Smooth muscle cell (in vitro differentiated cells): Measurements from ENCODE around the gene SARM1. TPM values are rescaled to one million over a fixed set of nuclear protein-coding genes. Genes with fewer than 3 reads are reported as not detected.
"Not testable (repeated sequence)": the region's sequence is repeated elsewhere in the genome, so short reads cannot be mapped to it uniquely, and the experiment has no call there.

Source experiments
- DNase-seq: peaks from one replicate; lab custom pipeline; 2025; ENCODE audit not compliant: unreplicated experiment; lab: John Stamatoyannopoulos, UW
- H2AFZ ChIP-seq: fragments of 200-600 bp; sonication (generic); 2 replicates; pipeline ENCODE4 v1.6.0; 2016; ENCODE audit warnings: antibody characterized with exemption, low read depth, mild to moderate bottlenecking
- H3F3A ChIP-seq: fragments of 200-600 bp; sonication (generic); 2 replicates; pipeline ENCODE4 v1.6.0; 2017; ENCODE audit warnings: antibody characterized with exemption, low read depth
- H3K27ac ChIP-seq: fragments of 200-600 bp; sonication (generic); 2 replicates; pipeline ENCODE4 v1.5.1; 2016; ENCODE audit warnings: low read depth, mild to moderate bottlenecking
- H3K27me3 ChIP-seq: fragments of 200-600 bp; sonication (generic); 2 replicates; pipeline ENCODE4 v1.6.1; 2016; ENCODE audit warnings: low read depth, mild to moderate bottlenecking
- H3K36me3 ChIP-seq: fragments of 200-600 bp; sonication (generic); 2 replicates; pipeline ENCODE4 v1.5.1; 2016; ENCODE audit warnings: low read depth
- H3K4me1 ChIP-seq: fragments of 200-600 bp; sonication (generic); 2 replicates; pipeline ENCODE4 v1.5.1; 2016; ENCODE audit warnings: low read depth
- H3K4me2 ChIP-seq: fragments of 200-600 bp; sonication (generic); 2 replicates; pipeline ENCODE4 v1.6.0; 2016; ENCODE audit warnings: mild to moderate bottlenecking
- H3K4me3 ChIP-seq: fragments of 200-600 bp; sonication (generic); 2 replicates; pipeline ENCODE4 v1.5.1; 2016; ENCODE audit warnings: mild to moderate bottlenecking
- H3K79me2 ChIP-seq: fragments of 200-600 bp; sonication (generic); 2 replicates; pipeline ENCODE4 v1.6.0; 2016; ENCODE audit warnings: low read depth, mild to moderate bottlenecking
- H3K9ac ChIP-seq: fragments of 200-600 bp; sonication (generic); 2 replicates; pipeline ENCODE4 v1.6.0; 2016; ENCODE audit warnings: low read depth
- H3K9me3 ChIP-seq: fragments of 200-600 bp; sonication (generic); replicated peaks from 2 replicates; pipeline ENCODE4 v1.5.1; 2016; ENCODE audit warnings: low read depth
- H4K20me1 ChIP-seq: fragments of 200-600 bp; sonication (generic); 2 replicates; pipeline ENCODE4 v1.6.0; 2016; ENCODE audit warnings: low read depth
- WGBS: methylation state at CpG from one replicate; pipeline ENCODE4 v1.1.7; 2016; ENCODE audit warnings: low lambda C conversion rate; 5-methylcytosine and 5-hydroxymethylcytosine counted together
- polyA plus RNA-seq: library from polyadenylated mRNA; unstranded; fragments of >200 nt; fragmentation: Nextera tagmentation; extraction: Ambion mirVana; gene quantifications from 2 replicates; pipeline ENCODE4 v1.2.1, GENCODE V29; 2016
- total RNA-seq: library from RNA; depleted of rRNA; stranded (reverse); fragments of >200 nt; gene quantifications from 2 replicates; pipeline ENCODE4 v1.2.3, GENCODE V29; 2014
- TF ChIP-seq, protein P1 (sequence below): fragments of 200-600 bp; sonication (generic); IDR thresholded peaks from 2 replicates; pipeline ENCODE4 v1.5.1; 2017; ENCODE audit warnings: borderline replicate concordance, mild to moderate bottlenecking, antibody characterized with exemption; ENCODE audit not compliant: insufficient read depth, poor library complexity, severe bottlenecking

The SARM1 gene
- total and polyA plus RNA-seq, 2 experiments from 2014 or later, result 8.3 to 13.4 TPM

DNA sequence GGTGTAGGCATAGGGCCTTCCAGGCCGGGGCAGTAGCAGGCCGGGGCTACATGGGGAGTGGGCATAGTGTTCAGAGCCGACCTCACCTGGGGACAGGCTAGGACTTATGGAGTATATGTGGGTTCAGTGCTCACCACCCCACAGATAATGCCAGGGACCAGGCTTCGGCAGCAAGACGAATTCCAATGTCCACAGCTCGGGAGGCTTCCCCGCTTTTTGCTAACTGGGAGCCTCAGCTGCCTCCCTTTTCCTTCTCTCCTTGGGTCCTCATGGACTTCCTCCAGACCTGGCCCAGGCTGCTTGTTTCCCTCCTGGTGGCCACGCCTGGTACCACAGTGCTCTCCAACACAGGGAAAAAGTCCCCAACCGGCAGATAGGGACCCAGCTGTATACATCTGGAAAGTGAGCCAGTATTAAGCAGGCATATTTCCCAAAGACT lies 54.6 kb downstream of the SARM1 start:
- H2AFZ ChIP-seq, result no peak overlapping the region
- DNase-seq, result no peak
- H3K27me3 ChIP-seq, result peaks cover 5% of the 10 kb centered on the region
- 84% methylated on average over 9 of the region's 9 CpGs for WGBS
- no peak overlapping the region for H3K9ac ChIP-seq
- H3K79me2 ChIP-seq, result no peaks in the 10 kb centered on the region
- no peaks in the 10 kb centered on the region for H3K36me3 ChIP-seq
- H4K20me1 ChIP-seq, result no peaks in the 10 kb centered on the region
- no peaks in the 10 kb centered on the region for H3F3A ChIP-seq
- no peak overlapping the region for H3K27ac ChIP-seq
- no peak overlapping the region for H3K4me3 ChIP-seq
- no peaks in the 10 kb centered on the region for H3K4me1 ChIP-seq
- no peaks in the 10 kb centered on the region for H3K9me3 ChIP-seq
- no peak overlapping the region for H3K4me2 ChIP-seq
- TF ChIP-seq, protein P1, sequence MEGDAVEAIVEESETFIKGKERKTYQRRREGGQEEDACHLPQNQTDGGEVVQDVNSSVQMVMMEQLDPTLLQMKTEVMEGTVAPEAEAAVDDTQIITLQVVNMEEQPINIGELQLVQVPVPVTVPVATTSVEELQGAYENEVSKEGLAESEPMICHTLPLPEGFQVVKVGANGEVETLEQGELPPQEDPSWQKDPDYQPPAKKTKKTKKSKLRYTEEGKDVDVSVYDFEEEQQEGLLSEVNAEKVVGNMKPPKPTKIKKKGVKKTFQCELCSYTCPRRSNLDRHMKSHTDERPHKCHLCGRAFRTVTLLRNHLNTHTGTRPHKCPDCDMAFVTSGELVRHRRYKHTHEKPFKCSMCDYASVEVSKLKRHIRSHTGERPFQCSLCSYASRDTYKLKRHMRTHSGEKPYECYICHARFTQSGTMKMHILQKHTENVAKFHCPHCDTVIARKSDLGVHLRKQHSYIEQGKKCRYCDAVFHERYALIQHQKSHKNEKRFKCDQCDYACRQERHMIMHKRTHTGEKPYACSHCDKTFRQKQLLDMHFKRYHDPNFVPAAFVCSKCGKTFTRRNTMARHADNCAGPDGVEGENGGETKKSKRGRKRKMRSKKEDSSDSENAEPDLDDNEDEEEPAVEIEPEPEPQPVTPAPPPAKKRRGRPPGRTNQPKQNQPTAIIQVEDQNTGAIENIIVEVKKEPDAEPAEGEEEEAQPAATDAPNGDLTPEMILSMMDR, result peak; percentile 23

DNA sequence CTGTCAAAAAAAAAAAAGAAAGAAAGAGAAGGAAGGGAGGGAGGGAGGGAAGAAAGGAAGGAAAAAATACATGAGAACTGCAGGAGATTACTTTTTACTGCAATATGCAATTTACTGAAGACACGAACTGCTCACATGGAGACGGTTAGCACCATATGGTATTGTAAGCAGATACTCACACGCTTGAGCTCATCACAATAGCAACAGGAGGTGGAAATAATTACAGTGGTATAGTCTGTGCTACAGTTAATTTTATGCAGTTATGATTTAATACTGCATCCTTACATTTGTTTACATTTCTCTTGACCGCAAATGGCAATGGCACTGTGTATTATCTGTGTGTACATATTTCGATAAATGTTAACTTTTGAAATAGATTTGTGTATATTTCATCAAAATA lies 55.9 kb downstream of the SARM1 start:
- Histone ChIP-seq H3K79me2 (no peaks in the 10 kb centered on the region), H3K27me3 (peaks cover 17% of the 10 kb centered on the region), H3K4me1 (no peaks in the 10 kb centered on the region), H3K4me3 (no peak overlapping the region), H3F3A (no peaks in the 10 kb centered on the region), H4K20me1 (no peaks in the 10 kb centered on the region), H2AFZ (no peak overlapping the region), H3K9me3 (no peaks in the 10 kb centered on the region), H3K4me2 (no peak overlapping the region), H3K9ac (no peak overlapping the region), H3K36me3 (no peaks in the 10 kb centered on the region), H3K27ac (no peak overlapping the region)
- no peak for DNase-seq
- WGBS, result 94% methylated on average over 5 of the region's 5 CpGs
- TF ChIP-seq, protein P1, result no peak

DNA sequence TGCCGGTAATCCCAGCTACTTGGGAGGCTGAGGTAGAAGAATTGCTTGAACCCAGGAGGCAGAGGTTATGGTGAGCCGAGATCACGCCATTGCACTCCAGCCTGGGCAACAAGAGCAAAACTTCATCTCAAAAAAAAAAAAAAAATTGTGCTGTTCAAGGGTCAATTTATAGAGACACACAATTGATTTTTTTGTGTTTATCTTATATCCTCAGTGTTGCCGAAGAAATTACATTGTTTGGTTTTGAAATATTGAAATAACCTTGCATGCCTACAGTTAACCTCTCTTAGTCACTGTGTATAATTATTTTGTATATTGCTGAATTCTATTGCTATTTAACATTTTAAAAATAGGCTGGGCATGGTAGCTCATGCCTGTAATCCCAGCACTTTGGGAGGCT lies 56.5 kb downstream of the SARM1 start:
- H2AFZ ChIP-seq, H3F3A ChIP-seq, DNase-seq, H3K36me3 ChIP-seq, H3K9me3 ChIP-seq, H3K4me2 ChIP-seq, H3K9ac ChIP-seq, H3K4me3 ChIP-seq, H3K27ac ChIP-seq, H4K20me1 ChIP-seq, H3K79me2 ChIP-seq, H3K4me1 ChIP-seq: not testable (repeated sequence)
- peaks cover 17% of the 10 kb centered on the region for H3K27me3 ChIP-seq
- WGBS, result 98% methylated on average over 4 of the region's 4 CpGs

DNA sequence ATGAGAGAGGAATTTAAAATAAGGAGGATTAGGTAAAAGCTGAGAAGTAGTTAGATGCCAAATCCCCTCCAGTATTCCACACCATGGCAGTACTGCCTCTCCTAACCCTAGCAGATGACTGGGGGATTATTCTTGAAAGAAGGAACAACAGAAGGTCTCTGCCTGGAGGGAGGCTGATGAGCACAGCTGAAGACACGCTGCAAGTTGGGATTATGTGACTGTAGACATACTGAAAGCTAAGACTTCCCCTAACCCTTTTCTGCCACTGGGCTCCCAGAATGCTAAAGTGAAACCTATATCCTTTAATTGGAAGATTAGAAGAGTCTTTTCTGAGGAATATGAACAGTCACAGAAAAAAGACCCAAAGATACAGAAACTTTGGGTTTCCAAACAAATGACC lies 62.2 kb downstream of the SARM1 start:
- H3K4me2 ChIP-seq, result no peak overlapping the region
- TF ChIP-seq, protein P1, result no peak

DNA sequence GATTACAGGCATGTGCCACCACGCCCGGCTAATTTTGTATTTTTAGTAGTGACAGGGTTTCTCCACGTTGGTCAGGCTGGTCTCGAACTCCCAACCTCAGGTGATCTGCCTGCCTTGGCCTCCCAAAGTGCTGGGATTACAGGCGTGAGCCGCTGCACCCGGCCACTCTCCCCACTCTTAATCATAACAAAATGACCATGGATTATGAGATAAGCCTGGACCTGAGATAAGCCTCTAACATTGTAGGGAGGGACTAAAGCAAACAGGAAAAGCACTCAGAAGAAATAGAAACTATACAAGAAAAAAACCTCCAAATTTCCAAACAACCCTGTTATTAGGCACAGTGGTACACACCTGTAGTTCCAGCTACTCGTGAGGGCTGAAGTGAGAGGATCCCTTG lies 62.8 kb downstream of the SARM1 start:
- H2AFZ ChIP-seq, H3K36me3 ChIP-seq, H3K4me1 ChIP-seq, H3K79me2 ChIP-seq, H3F3A ChIP-seq, DNase-seq, H4K20me1 ChIP-seq, H3K4me2 ChIP-seq, H3K4me3 ChIP-seq, H3K9me3 ChIP-seq, H3K27ac ChIP-seq, H3K9ac ChIP-seq: not testable (repeated sequence)
- WGBS, result 80% methylated on average over 8 of the region's 8 CpGs
- H3K27me3 ChIP-seq, result peaks cover 23% of the 10 kb centered on the region

More for the DNA sequence above, 62.2 kb downstream of the SARM1 start:
- Histone ChIP-seq H3K27ac (no peak overlapping the region), H3K27me3 (peaks cover 23% of the 10 kb centered on the region), H3K4me1 (no peaks in the 10 kb centered on the region), H4K20me1 (no peaks in the 10 kb centered on the region), H3K9ac (no peak overlapping the region), H3K79me2 (no peaks in the 10 kb centered on the region), H3K36me3 (no peaks in the 10 kb centered on the region), H3F3A (no peaks in the 10 kb centered on the region), H3K9me3 (no peaks in the 10 kb centered on the region), H2AFZ (no peak overlapping the region), H3K4me3 (no peak overlapping the region)
- no peak for DNase-seq
- WGBS, result 72% methylated on average over 1 of the region's 1 CpG
